Naive thymus-derived CD4-positive, alpha-beta T cell (primary cell): Measurements from ENCODE around the gene ABCB9. TPM values are rescaled to one million over a fixed set of nuclear protein-coding genes. Genes with fewer than 3 reads are reported as not detected.
A peak's percentile ranks its signal among the peaks of the same experiment; 100 is the strongest.

ENCODE experiments used
- ATAC-seq: fragments of 150-1000 bp; cut with Tn5 transposase; 2 replicates; pipeline ENCODE4 v1.10.0; 2021; ENCODE audit warnings: mild to moderate bottlenecking, moderate library complexity
- CTCF ChIA-PET: fragments of 350-600 bp; sonication (Branson Sonifier 250); formaldehyde crosslinking; loops from one replicate; lab custom pipeline; 2021; ENCODE audit warnings: antibody characterized with exemption; lab: Charles Lee
- POLR2A ChIA-PET: fragments of 350-600 bp; sonication (Branson Sonifier 250); formaldehyde crosslinking; loops from one replicate; lab custom pipeline; 2021; ENCODE audit warnings: antibody characterized with exemption, inconsistent platforms; lab: Charles Lee
- DNase-seq, 9 donors: peaks; one replicate each; pipeline versions ENCODE4 v3.0.0 to v3.0.0-alpha.2; 2020 to 2022; ENCODE audit warnings: mixed read lengths in 1 of 9
- H3K27ac ChIP-seq: one replicate; pipeline ENCODE4 v1.7.0; 2013; ENCODE audit warnings: mild to moderate bottlenecking, low read depth, low read length, moderate library complexity
- H3K27me3 ChIP-seq, 2 donors: one replicate each; pipeline ENCODE4 v1.7.0; 2013; ENCODE audit warnings: low read length in 2 of 2, mild to moderate bottlenecking in 2 of 2, moderate library complexity in 2 of 2; ENCODE audit not compliant: control insufficient read depth in 2 of 2, insufficient read depth in 2 of 2
- H3K36me3 ChIP-seq, 3 experiments: 1 replicate in 2 of 3; 2 replicates in 1 of 3; pipeline ENCODE4 v1.7.0; 2013; ENCODE audit warnings: low read length in 3 of 3, mild to moderate bottlenecking in 3 of 3, moderate library complexity in 1 of 3; ENCODE audit not compliant: insufficient read depth in 3 of 3, control insufficient read depth in 2 of 3
- H3K4me1 ChIP-seq, 2 donors: one replicate each; pipeline ENCODE4 v1.7.0; 2013; ENCODE audit warnings: low read length in 2 of 2, mild to moderate bottlenecking in 2 of 2, moderate library complexity in 1 of 2; ENCODE audit not compliant: control insufficient read depth in 2 of 2, insufficient read depth in 2 of 2
- H3K4me3 ChIP-seq: 2 replicates; pipeline ENCODE4 v1.7.0; 2013; ENCODE audit warnings: mild to moderate bottlenecking, low read length
- H3K9me3 ChIP-seq, 3 experiments: 1 replicate in 2 of 3; 2 replicates in 1 of 3; pipeline ENCODE4 v1.7.0; 2013; ENCODE audit warnings: low read length in 3 of 3; ENCODE audit not compliant: control insufficient read depth in 2 of 3
- H3K27ac Mint-ChIP-seq, 9 donors: one replicate each; pipeline ENCODE4 v1.8.0; 2020 to 2022; ENCODE audit warnings: mixed read lengths in 9 of 9, mild to moderate bottlenecking in 8 of 9, moderate library complexity in 5 of 9, inconsistent platforms in 2 of 9
- H3K27me3 Mint-ChIP-seq, 5 donors: one replicate each; pipeline ENCODE4 v1.8.0; 2021 to 2022; ENCODE audit warnings: mixed read lengths in 5 of 5, mild to moderate bottlenecking in 1 of 5
- H3K36me3 Mint-ChIP-seq, 5 donors: one replicate each; pipeline ENCODE4 v1.8.0; 2020 to 2022; ENCODE audit warnings: mixed read lengths in 5 of 5, mild to moderate bottlenecking in 3 of 5, inconsistent platforms in 1 of 5
- H3K4me1 Mint-ChIP-seq, 7 donors: one replicate each; pipeline ENCODE4 v1.8.0; 2020 to 2022; ENCODE audit warnings: mixed read lengths in 7 of 7, mild to moderate bottlenecking in 3 of 7, inconsistent platforms in 1 of 7
- H3K4me3 Mint-ChIP-seq, 10 donors: one replicate each; pipeline ENCODE4 v1.8.0; 2020 to 2022; ENCODE audit warnings: mild to moderate bottlenecking in 10 of 10, mixed read lengths in 10 of 10, moderate library complexity in 6 of 10, inconsistent platforms in 2 of 10
- H3K9me3 Mint-ChIP-seq, 11 donors: one replicate each; pipeline ENCODE4 v1.8.0; 2020 to 2022; ENCODE audit warnings: mixed read lengths in 11 of 11, mild to moderate bottlenecking in 4 of 11, inconsistent platforms in 1 of 11, moderate library complexity in 1 of 11
- intact Hi-C, 2 donors: fragments of 100-400 bp; cut with micrococcal nuclease; formaldehyde crosslinking; loops; one replicate each; pipeline ENCODE4 v1.15.1; 2023
- polyA plus RNA-seq, 2 donors: library from polyadenylated mRNA; unstranded; fragments of 300-500 nt; fragmentation: Illumina TruSeq; gene quantifications; one replicate each; pipeline ENCODE4 v1.2.3, GENCODE V29; 2021
- total RNA-seq, 6 experiments: library from RNA in 5 of 6; stranded (reverse) in 5 of 6; gene quantifications; 1 replicate in 5 of 6; 2 replicates in 1 of 6; pipeline ENCODE4 v1.2.3 and lab custom pipeline; 2021 to 2026

Gene ABCB9
- total and polyA plus RNA-seq, 7 experiments from 2014 or later: 0.74 to 8.9 (median 6.9) TPM

- intact Hi-C loops: loop anchor here (1.0 to 10.0 kb wide), 4 partner anchors 34 to 372 kb away; partner anchors contain the start of genes KNTC1 (in 1 of the 2), MPHOSPH9 (in 1 of the 2), MTRFR (in 1 of the 2) and RSRC2 (in 1 of the 2)
- Mint-ChIP-seq H3K4me1 (peaks cover 68 to 96% (median 86%) of the 10 kb centered on the region in 7 donors), H3K4me3 (peak overlapping the region; percentile 86 to 99 (median 95)), H3K27me3 (peaks cover 0 to 13% (median 0%) of the 10 kb centered on the region in 5 donors), H3K9me3 (peaks cover 0 to 5% (median 0%) of the 10 kb centered on the region in 11 donors), H3K36me3 (peaks cover 0 to 32% (median 0%) of the 10 kb centered on the region in 5 donors), H3K27ac (peak overlapping the region; percentile 72 to 100 (median 99))
- ChIA-PET POLR2A (interaction anchor here (0.5 to 7.2 kb wide), 11 partner anchors 8 to 78 kb away, joined by 3 to 66 read pairs (median 5); partner anchors contain the start of gene OGFOD2), CTCF (interaction anchor here (1.1 to 2.7 kb wide), 3 partner anchors 25 to 103 kb away, joined by 3 to 11 read pairs (median 10); no protein-coding TSS in a partner anchor)
- Histone ChIP-seq H3K27me3 (no peaks in the 10 kb centered on the region), H3K4me1 (peaks cover 59 to 75% of the 10 kb centered on the region in 2 donors), H3K4me3 (no peak overlapping the region), H3K36me3 (peaks cover 0 to 5% (median 0%) of the 10 kb centered on the region in 3 experiments), H3K27ac (peak overlapping the region; percentile 97), H3K9me3 (no peaks in the 10 kb centered on the region)
- DNase-seq (no peak), ATAC-seq (no peak)
Measured at GRCh38 chr12:122896662-122897061, 69.6 kb downstream of the ABCB9 start.

DNA sequence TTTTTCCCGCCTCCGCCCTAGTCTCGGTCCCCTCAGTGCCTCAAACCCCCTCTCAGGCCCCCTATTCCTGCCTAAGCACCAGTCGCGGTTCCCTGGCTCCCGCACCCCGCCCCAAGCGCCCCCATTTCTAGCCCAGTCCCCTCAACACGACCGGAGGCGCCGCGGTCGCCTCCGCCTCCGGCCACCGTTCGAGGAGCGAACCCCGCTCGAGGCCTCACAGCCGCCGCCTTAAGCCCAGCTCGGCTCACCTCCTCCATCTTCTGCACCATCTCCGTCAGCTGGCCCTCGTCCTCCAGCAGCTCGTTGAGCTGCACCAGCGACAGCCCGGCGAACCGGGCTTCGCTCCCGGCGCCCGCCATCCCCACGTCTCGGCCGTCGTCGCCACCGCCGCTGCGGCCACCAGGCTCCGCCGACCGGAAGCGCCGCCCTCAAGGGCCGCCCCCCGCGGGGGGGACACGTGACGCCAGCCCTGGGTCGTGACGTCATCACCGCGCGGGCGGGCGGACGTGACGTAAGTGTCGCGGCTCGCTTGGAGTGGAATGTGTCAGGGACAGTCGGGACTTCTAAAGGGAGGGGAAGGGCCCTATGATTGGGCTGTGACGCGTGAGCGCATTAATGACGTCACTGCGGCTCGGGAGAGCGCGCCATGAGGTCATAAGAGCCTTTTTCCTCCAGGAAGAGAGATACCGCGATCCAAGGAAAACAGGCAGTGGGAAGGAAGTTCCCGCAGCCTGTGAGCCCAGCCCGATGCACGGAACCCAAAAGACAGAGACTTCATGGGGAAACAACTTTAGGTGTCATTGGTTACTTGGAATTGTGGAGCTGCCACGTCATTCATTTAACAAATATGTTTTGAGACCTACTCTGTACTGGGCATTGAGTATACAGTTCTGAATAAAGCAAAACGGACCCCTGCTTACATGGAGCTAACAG is 70.3 kb downstream of the ABCB9 start, which contains the start of gene VPS37B:
Gene VPS37B, minus strand, starts transcription at position 421 of the 933 bp plus-strand sequence. Its CDS starts 62 bp downstream, at position 359.
- peaks cover 0 to 13% (median 0%) of the 10 kb centered on the region in 5 donors for H3K27me3 Mint-ChIP-seq
- no peaks in the 10 kb centered on the region for H3K27me3 ChIP-seq
- intact Hi-C loops: loop anchor here (1.0 to 10.0 kb wide), 6 partner anchors 34 to 371 kb away; partner anchors contain the start of genes ABCB9 (in 1 of the 2), KNTC1 (in 1 of the 2), MPHOSPH9 (in 1 of the 2) and MTRFR (in 1 of the 2)
- ATAC-seq (peak; percentile 85), DNase-seq (peak; percentile 91 to 97 (median 94))
- H3K36me3 ChIP-seq: peaks cover 0 to 5% (median 0%) of the 10 kb centered on the region in 3 experiments
- CTCF ChIA-PET: interaction anchor here (0.7 to 2.2 kb wide), 7 partner anchors 13 to 342 kb away, joined by 3 to 10 read pairs (median 4); partner anchors contain the start of gene OGFOD2
- H3K9me3 ChIP-seq: no peaks in the 10 kb centered on the region
- H3K9me3 Mint-ChIP-seq: peaks cover 0 to 5% (median 0%) of the 10 kb centered on the region in 11 donors
- peak within 1 kb of the TSS; percentile 82 for H3K4me3 ChIP-seq
- peaks cover 67 to 96% (median 87%) of the 10 kb centered on the region in 7 donors for H3K4me1 Mint-ChIP-seq
- H3K27ac ChIP-seq: peak within 1 kb of the TSS; percentile 97
- H3K36me3 Mint-ChIP-seq: peaks cover 0 to 32% (median 0%) of the 10 kb centered on the region in 5 donors
- POLR2A ChIA-PET: interaction anchor here (0.6 to 7.2 kb wide), 15 partner anchors 7 to 239 kb away, joined by 3 to 66 read pairs (median 4); partner anchors contain the start of gene OGFOD2
- peaks cover 59 to 75% of the 10 kb centered on the region in 2 donors for H3K4me1 ChIP-seq
- peak within 1 kb of the TSS; percentile 72 to 100 (median 99) for H3K27ac Mint-ChIP-seq
- H3K4me3 Mint-ChIP-seq: peak within 1 kb of the TSS; percentile 86 to 99 (median 95)

- Histone ChIP-seq H3K9me3 (no peaks in the 10 kb centered on the region), H3K27me3 (no peaks in the 10 kb centered on the region), H3K36me3 (peaks cover 0 to 5% (median 0%) of the 10 kb centered on the region in 3 experiments), H3K4me1 (peaks cover 59 to 75% of the 10 kb centered on the region in 2 donors), H3K4me3 (peak overlapping the region; percentile 82), H3K27ac (peak overlapping the region; percentile 97)
- H3K9me3 Mint-ChIP-seq: peaks cover 0 to 5% (median 0%) of the 10 kb centered on the region in 11 donors
- peak overlapping the region; percentile 72 to 100 (median 99) for H3K27ac Mint-ChIP-seq
- no peak for DNase-seq
- ChIA-PET POLR2A (interaction anchor here (0.6 to 7.2 kb wide), 8 partner anchors 9 to 239 kb away, joined by 3 to 66 read pairs (median 4); partner anchors contain the start of gene OGFOD2), CTCF (interaction anchor here (0.7 to 1.3 kb wide), 5 partner anchors 12 to 343 kb away, joined by 3 to 4 read pairs (median 4); partner anchors contain the start of gene OGFOD2)
- H3K4me1 Mint-ChIP-seq: peaks cover 69 to 96% (median 87%) of the 10 kb centered on the region in 7 donors
- H3K4me3 Mint-ChIP-seq: peak overlapping the region; percentile 86 to 99 (median 95)
- peaks cover 0 to 13% (median 0%) of the 10 kb centered on the region in 5 donors for H3K27me3 Mint-ChIP-seq
- H3K36me3 Mint-ChIP-seq: peaks cover 0 to 32% (median 0%) of the 10 kb centered on the region in 5 donors
- intact Hi-C loops: loop anchor here (1.0 to 10.0 kb wide), 5 partner anchors 33 to 371 kb away; partner anchors contain the start of genes ABCB9 (in 1 of the 2), KNTC1 (in 1 of the 2), MPHOSPH9 (in 1 of the 2) and MTRFR (in 1 of the 2)
- ATAC-seq: no peak
Measured at GRCh38 chr12:122895320-122895703, 71.0 kb downstream of the ABCB9 start.

- H3K4me3 ChIP-seq: peak overlapping the region; percentile 82
- Mint-ChIP-seq H3K27ac (peak overlapping the region; percentile 72 to 100 (median 99)), H3K9me3 (peaks cover 0 to 5% (median 0%) of the 10 kb centered on the region in 11 donors), H3K27me3 (peaks cover 0 to 13% (median 0%) of the 10 kb centered on the region in 5 donors), H3K4me3 (peak overlapping the region; percentile 86 to 99 (median 95)), H3K36me3 (peaks cover 0 to 31% (median 0%) of the 10 kb centered on the region in 5 donors), H3K4me1 (peaks cover 66 to 96% (median 86%) of the 10 kb centered on the region in 7 donors)
- intact Hi-C loops: loop anchor here (1.0 to 10.0 kb wide), 5 partner anchors 32 to 370 kb away; partner anchors contain the start of genes ABCB9 (in 1 of the 2), KNTC1 (in 1 of the 2), MPHOSPH9 (in 1 of the 2) and MTRFR (in 1 of the 2)
- peaks cover 0 to 5% (median 0%) of the 10 kb centered on the region in 3 experiments for H3K36me3 ChIP-seq
- ATAC-seq: no peak
- no peaks in the 10 kb centered on the region for H3K27me3 ChIP-seq
- no peak for DNase-seq
- H3K27ac ChIP-seq: peak overlapping the region; percentile 97
- no peaks in the 10 kb centered on the region for H3K9me3 ChIP-seq
- CTCF ChIA-PET: interaction anchor here (0.8 to 1.3 kb wide), 5 partner anchors 12 to 101 kb away, joined by 3 to 4 read pairs (median 4); partner anchors contain the start of gene OGFOD2
- POLR2A ChIA-PET: interaction anchor here (0.8 to 7.2 kb wide), 12 partner anchors 8 to 240 kb away, joined by 3 to 66 read pairs (median 4); partner anchors contain the start of gene OGFOD2
- peaks cover 58 to 72% of the 10 kb centered on the region in 2 donors for H3K4me1 ChIP-seq
Measured at GRCh38 chr12:122894193-122895121, 71.8 kb downstream of the ABCB9 start.
